ENCODE measurements around the gene HOXA10. TPM values are rescaled to one million over a fixed set of nuclear protein-coding genes. Genes with fewer than 3 reads are reported as not detected.
A peak's percentile ranks its signal among the peaks of the same experiment; 100 is the strongest.

Gene HOXA10
- total RNA-seq, 1 experiment from 2014 or later, result 3.9 TPM

GRCh38 chr7:27141137-27141922 is 32.8 kb downstream of the HOXA10 start:
- ChIA-PET CTCF (interaction anchor here (0.6 to 6.7 kb wide), 20 partner anchors 9 to 470 kb away, joined by 3 to 190 read pairs (median 5); no protein-coding TSS in a partner anchor), POLR2A (interaction anchor here (0.6 to 7.2 kb wide), 26 partner anchors 8 to 1216 kb away, joined by 3 to 459 read pairs (median 10); partner anchors contain the start of genes HNRNPA2B1, HOXA1, HOXA4 and HOXA9)
- intact Hi-C loops (cut with micrococcal nuclease), result loop anchor here (5.0 kb wide), 3 partner anchors 474 to 939 kb away; partner anchors contain the start of genes CBX3 and HNRNPA2B1
- Mint-ChIP-seq H3K9me3 (ENCODE audit: unreplicated experiment) (no peaks in the 10 kb centered on the region), H3K36me3 (ENCODE audit: insufficient read depth, unreplicated experiment) (peaks cover 29% of the 10 kb centered on the region), H3K4me1 (ENCODE audit: insufficient read depth, unreplicated experiment) (peaks cover 37% of the 10 kb centered on the region), H3K27ac (ENCODE audit: low read depth, unreplicated experiment) (peak overlapping the region; percentile 99), H3K27me3 (ENCODE audit: insufficient read depth, unreplicated experiment) (no peaks in the 10 kb centered on the region), H3K4me3 (ENCODE audit: unreplicated experiment) (peak overlapping the region; percentile 100)
- DNase-seq (ENCODE audit: unreplicated experiment), result peak; percentile 55
- TSS peak; percentile 22 for BruUV-seq (replicated peaks)
- no peak for TF ChIP-seq CTCF (IDR thresholded peaks at IDR 0.05; ENCODE audit: unreplicated experiment)

GRCh38 chr7:27140126-27140857 is 33.8 kb downstream of the HOXA10 start:
- POLR2A ChIA-PET, result interaction anchor here (0.6 to 7.2 kb wide), 26 partner anchors 9 to 942 kb away, joined by 3 to 459 read pairs (median 10); partner anchors contain the start of genes HNRNPA2B1, HOXA1, HOXA4 and HOXA9

GRCh38 chr7:27139334-27140125 is 34.6 kb downstream of the HOXA10 start:
- H3K4me1 Mint-ChIP-seq (ENCODE audit: insufficient read depth, unreplicated experiment), result peaks cover 52% of the 10 kb centered on the region
- TF ChIP-seq CTCF (IDR thresholded peaks at IDR 0.05; ENCODE audit: unreplicated experiment), result no peak
- ChIA-PET CTCF (interaction anchor here (0.6 to 6.7 kb wide), 9 partner anchors 10 to 476 kb away, joined by 3 to 190 read pairs (median 3); no protein-coding TSS in a partner anchor), POLR2A (interaction anchor here (0.6 to 7.2 kb wide), 20 partner anchors 8 to 935 kb away, joined by 3 to 459 read pairs (median 32); partner anchors contain the start of genes HOXA1, HOXA4, HOXA9 and SKAP2)
- H3K9me3 Mint-ChIP-seq (ENCODE audit: unreplicated experiment), result no peaks in the 10 kb centered on the region
- intact Hi-C loops (cut with micrococcal nuclease), result loop anchor here (5.0 kb wide), 3 partner anchors 472 to 937 kb away; partner anchors contain the start of genes CBX3 and HNRNPA2B1
- H3K4me3 Mint-ChIP-seq (ENCODE audit: unreplicated experiment), result peak overlapping the region; percentile 100
- peak overlapping the region; percentile 99 for H3K27ac Mint-ChIP-seq (ENCODE audit: low read depth, unreplicated experiment)
- no peaks in the 10 kb centered on the region for H3K27me3 Mint-ChIP-seq (ENCODE audit: insufficient read depth, unreplicated experiment)
- BruUV-seq (replicated peaks), result no TSS peak
- DNase-seq (ENCODE audit: unreplicated experiment), result peak; percentile 61
- peaks cover 27% of the 10 kb centered on the region for H3K36me3 Mint-ChIP-seq (ENCODE audit: insufficient read depth, unreplicated experiment)

More at GRCh38 chr7:27140126-27140857, 33.8 kb downstream of the HOXA10 start:
- Mint-ChIP-seq H3K36me3 (ENCODE audit: insufficient read depth, unreplicated experiment) (peaks cover 29% of the 10 kb centered on the region), H3K4me1 (ENCODE audit: insufficient read depth, unreplicated experiment) (peaks cover 45% of the 10 kb centered on the region), H3K27me3 (ENCODE audit: insufficient read depth, unreplicated experiment) (no peaks in the 10 kb centered on the region), H3K9me3 (ENCODE audit: unreplicated experiment) (no peaks in the 10 kb centered on the region), H3K27ac (ENCODE audit: low read depth, unreplicated experiment) (peak overlapping the region; percentile 99), H3K4me3 (ENCODE audit: unreplicated experiment) (peak overlapping the region; percentile 100)
- DNase-seq (ENCODE audit: unreplicated experiment), result peak; percentile 56
- intact Hi-C loops (cut with micrococcal nuclease), result loop anchor here (5.0 kb wide), 3 partner anchors 473 to 938 kb away; partner anchors contain the start of genes CBX3 and HNRNPA2B1
- TSS peak; percentile 63 for BruUV-seq (replicated peaks)
- CTCF ChIA-PET, result interaction anchor here (0.6 to 6.7 kb wide), 15 partner anchors 9 to 477 kb away, joined by 3 to 190 read pairs (median 4); no protein-coding TSS in a partner anchor
- no peak for TF ChIP-seq CTCF (IDR thresholded peaks at IDR 0.05; ENCODE audit: unreplicated experiment)
